Measurements from ENCODE around the gene HSPBP1. TPM values are rescaled to one million over a fixed set of nuclear protein-coding genes. Genes with fewer than 3 reads are reported as not detected.

The HSPBP1 gene
- total RNA-seq, 4 donors from 2014 or later: 28.5 to 44.0 (median 32.2) TPM

DNA sequence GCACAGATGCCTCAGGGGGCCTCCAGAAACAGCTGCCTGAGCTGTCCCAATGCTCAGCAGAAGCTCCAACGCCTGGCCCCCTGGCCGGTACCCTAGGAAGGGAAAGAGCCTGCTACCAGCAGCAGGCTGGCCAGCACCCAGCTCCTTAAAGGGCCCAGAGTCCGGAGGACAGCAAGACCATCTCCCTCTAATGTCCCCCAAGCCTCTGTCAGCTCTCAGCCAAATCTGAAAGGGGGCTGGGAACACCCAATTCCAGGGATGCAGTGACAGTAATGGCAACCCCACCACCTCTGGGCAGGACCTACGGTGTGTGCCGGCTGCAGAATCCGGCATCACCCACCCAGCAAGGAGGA, 25.3 kb downstream of the HSPBP1 start:
- intact Hi-C loops (cut with DNase I): no loop called here
- Histone ChIP-seq H3K9me3 (no peaks in the 10 kb centered on the region), H3K27ac (replicated peaks in 1 of 4) (peak overlapping the region; percentile 34 to 56 (median 49)), H3K27me3 (no peaks in the 10 kb centered on the region), H3K4me3 (peak overlapping the region; percentile 25 to 39 (median 26)), H3K4me1 (peaks cover 61 to 88% (median 79%) of the 10 kb centered on the region in 4 donors), H3K36me3 (peaks cover 0 to 12% (median 4%) of the 10 kb centered on the region in 4 donors)
- WGBS: 75% methylated on average over 3 of the region's 6 CpGs
- TF ChIP-seq POLR2AphosphoS5 (IDR thresholded peaks at IDR 0.05) (no peak), EP300 (IDR thresholded peaks at IDR 0.05) (no peak), POLR2A (IDR thresholded peaks at IDR 0.05; ENCODE audit: low read depth) (no peak)
- TF ChIP-seq, protein P1, sequence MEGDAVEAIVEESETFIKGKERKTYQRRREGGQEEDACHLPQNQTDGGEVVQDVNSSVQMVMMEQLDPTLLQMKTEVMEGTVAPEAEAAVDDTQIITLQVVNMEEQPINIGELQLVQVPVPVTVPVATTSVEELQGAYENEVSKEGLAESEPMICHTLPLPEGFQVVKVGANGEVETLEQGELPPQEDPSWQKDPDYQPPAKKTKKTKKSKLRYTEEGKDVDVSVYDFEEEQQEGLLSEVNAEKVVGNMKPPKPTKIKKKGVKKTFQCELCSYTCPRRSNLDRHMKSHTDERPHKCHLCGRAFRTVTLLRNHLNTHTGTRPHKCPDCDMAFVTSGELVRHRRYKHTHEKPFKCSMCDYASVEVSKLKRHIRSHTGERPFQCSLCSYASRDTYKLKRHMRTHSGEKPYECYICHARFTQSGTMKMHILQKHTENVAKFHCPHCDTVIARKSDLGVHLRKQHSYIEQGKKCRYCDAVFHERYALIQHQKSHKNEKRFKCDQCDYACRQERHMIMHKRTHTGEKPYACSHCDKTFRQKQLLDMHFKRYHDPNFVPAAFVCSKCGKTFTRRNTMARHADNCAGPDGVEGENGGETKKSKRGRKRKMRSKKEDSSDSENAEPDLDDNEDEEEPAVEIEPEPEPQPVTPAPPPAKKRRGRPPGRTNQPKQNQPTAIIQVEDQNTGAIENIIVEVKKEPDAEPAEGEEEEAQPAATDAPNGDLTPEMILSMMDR (IDR thresholded peaks at IDR 0.05): no peak
- DNase-seq (ENCODE audit: extremely low spot score): no peak

DNA sequence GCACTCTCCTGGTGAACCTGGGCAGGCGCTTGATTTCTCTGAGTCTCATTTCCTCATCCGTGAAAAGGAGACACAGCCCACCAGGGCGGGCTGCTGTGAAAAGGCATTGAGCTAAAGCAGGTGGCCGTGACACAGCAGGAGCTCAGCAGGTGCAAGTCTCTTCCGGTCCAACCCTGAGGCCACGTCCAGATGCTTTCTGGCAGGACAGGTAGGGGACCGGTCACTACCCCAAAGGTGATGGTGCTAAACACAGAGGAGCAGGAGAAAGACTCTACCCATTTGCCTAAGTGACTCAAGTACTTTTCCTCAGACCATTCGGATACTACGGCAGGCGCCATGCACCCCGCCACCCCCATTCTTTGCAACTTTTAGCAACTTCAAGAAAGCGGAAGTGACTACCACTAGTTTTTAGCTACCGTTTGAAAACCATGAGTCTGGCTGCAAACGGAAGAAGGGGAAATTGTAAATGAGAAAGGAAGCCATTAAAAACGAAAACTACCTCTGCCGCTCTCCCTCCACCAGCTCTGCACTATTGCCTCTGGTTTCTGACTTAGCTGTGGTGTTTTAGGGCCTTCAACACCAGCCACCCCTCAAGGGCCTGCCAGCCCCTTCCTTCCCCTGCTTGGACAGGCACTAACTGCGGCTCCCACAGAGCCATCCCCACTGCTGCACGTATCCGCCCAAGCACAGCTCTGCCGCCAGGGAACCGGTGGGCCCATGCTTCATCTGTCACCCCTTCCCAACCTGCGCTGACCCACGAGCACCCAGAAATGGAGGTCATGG, 25.9 kb downstream of the HSPBP1 start:
- peak overlapping the region; percentile 34 to 56 (median 49) for H3K27ac ChIP-seq (replicated peaks in 1 of 4)
- peaks cover 62 to 91% (median 82%) of the 10 kb centered on the region in 4 donors for H3K4me1 ChIP-seq
- no peak for TF ChIP-seq EP300 (IDR thresholded peaks at IDR 0.05)
- no peak for TF ChIP-seq POLR2A (IDR thresholded peaks at IDR 0.05; ENCODE audit: low read depth)
- TF ChIP-seq, protein P1 (IDR thresholded peaks at IDR 0.05): no peak
- no peak for TF ChIP-seq POLR2AphosphoS5 (IDR thresholded peaks at IDR 0.05)
- H3K4me3 ChIP-seq: peak overlapping the region; percentile 25 to 39 (median 26)
- H3K9me3 ChIP-seq: no peaks in the 10 kb centered on the region
- H3K36me3 ChIP-seq: peaks cover 0 to 14% (median 4%) of the 10 kb centered on the region in 4 donors
- 55% methylated on average over 21 of the region's 23 CpGs for WGBS
- intact Hi-C loops (cut with DNase I): no loop called here
- H3K27me3 ChIP-seq: no peaks in the 10 kb centered on the region
- DNase-seq (ENCODE audit: extremely low spot score): no peak

DNA sequence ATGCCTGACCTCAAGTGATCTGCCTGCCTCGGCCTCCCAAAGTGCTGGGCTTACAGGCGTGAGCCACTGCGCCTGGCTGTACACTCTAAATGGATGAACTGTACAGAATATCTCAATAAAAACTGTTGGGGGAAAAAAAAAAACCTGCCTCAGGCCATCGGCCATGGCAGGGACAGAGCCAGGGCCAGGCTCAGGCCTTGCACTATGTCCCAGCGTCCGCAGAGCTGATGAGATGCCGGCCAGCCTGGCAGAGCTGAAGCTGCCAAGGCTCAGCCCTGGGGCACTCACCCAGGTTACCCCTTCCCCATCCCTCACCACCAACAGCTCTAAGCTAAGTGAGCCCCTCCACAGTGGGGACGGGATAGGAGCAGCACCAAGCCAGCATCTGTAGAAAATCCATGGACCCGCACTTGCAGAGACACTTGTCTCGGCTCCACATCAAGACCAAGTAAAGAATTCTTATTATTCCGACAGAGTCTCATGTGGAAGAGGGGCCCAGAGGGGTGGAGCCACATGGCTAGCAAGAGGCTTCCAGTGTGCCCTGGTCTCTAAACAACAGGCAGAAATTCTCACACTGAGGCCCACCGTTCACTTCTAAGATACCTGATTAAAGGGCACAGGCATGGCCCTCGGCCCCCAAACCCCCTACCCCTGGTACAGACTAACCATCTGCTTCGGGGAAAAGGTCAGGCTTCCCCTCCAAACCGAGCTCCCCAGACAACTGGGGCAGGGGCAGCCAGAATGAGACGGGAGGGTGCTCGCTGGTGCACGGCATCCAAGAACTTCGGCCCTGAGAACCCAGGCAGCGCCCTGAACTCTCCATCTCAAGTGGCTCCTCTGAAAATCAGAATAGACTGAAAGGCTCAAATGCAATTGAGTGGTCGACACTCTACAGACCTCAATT, 26.9 kb downstream of the HSPBP1 start:
- peaks cover 0 to 14% (median 4%) of the 10 kb centered on the region in 4 donors for H3K36me3 ChIP-seq
- H3K9me3 ChIP-seq: no peaks in the 10 kb centered on the region
- H3K27ac ChIP-seq (replicated peaks in 1 of 4): peak overlapping the region in 1 of 4 donors; percentile 25
- intact Hi-C loops (cut with DNase I): no loop called here
- H3K4me1 ChIP-seq: peaks cover 72 to 99% (median 92%) of the 10 kb centered on the region in 4 donors
- DNase-seq (ENCODE audit: extremely low spot score): no peak
- TF ChIP-seq EP300 (IDR thresholded peaks at IDR 0.05) (no peak), POLR2A (IDR thresholded peaks at IDR 0.05; ENCODE audit: low read depth) (no peak), POLR2AphosphoS5 (IDR thresholded peaks at IDR 0.05) (no peak)
- TF ChIP-seq, protein P1 (IDR thresholded peaks at IDR 0.05): no peak
- no peaks in the 10 kb centered on the region for H3K27me3 ChIP-seq
- WGBS: 80% methylated on average over 20 of the region's 21 CpGs
- H3K4me3 ChIP-seq: no peak overlapping the region

DNA sequence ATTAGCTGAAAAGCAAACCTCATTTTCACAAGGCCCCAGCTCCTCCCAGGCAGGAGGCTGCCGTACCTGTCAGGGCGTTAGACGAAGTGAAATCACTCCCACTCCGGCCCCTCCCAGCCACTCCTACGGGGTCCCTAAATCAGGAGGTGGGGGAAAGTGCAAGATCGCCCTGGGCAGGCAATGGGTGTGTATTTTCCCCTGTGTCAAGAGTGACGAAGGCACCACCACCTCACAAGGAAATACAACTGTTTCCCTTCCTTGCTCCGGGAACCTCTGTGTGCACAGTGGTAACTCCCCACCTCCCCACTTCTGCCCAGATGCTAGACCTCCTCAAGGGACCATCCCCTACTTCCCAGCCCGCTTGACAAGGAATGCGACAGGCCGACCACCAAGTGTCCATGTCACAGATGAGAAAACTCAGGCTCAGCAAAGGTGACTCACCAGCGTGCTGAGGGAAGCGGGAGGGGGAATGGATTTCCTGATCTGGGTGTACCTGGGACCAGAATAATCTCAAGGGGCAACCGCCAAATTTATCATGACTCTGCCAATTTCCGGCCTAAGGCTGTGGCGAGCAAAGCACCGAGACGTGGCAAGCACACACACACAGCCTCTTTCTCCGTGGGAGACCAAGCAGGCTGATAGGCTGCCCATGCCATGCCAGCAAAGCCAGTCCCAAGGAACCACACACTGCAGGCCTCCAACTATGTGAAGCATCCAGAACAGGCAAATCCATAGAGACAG, 28.4 kb downstream of the HSPBP1 start:
- H3K36me3 ChIP-seq: peaks cover 3 to 21% (median 10%) of the 10 kb centered on the region in 4 donors
- no peak for DNase-seq (ENCODE audit: extremely low spot score)
- no peak overlapping the region for H3K27ac ChIP-seq (replicated peaks in 1 of 4)
- 59% methylated on average over 19 of the region's 19 CpGs for WGBS
- TF ChIP-seq POLR2AphosphoS5 (IDR thresholded peaks at IDR 0.05): no peak
- no peaks in the 10 kb centered on the region for H3K27me3 ChIP-seq
- peaks cover 70 to 99% (median 89%) of the 10 kb centered on the region in 4 donors for H3K4me1 ChIP-seq
- H3K4me3 ChIP-seq: no peak overlapping the region
- intact Hi-C loops (cut with DNase I): no loop called here
- no peaks in the 10 kb centered on the region for H3K9me3 ChIP-seq
